Lower leg skin (tissue), 4 donors: ENCODE results near the gene PRDX5. TPM values are rescaled to one million over a fixed set of nuclear protein-coding genes. Genes with fewer than 3 reads are reported as not detected.

Experiments used
- DNase-seq, 2 donors: peaks; one replicate each; pipeline ENCODE4 v3.0.0-alpha.2; 2019; ENCODE audit warnings: low spot score in 2 of 2
- H3K4me3 ChIP-seq: fragments of 200-600 bp; sonication (generic); 2 replicates; pipeline ENCODE4 v1.5.1; 2017; ENCODE audit warnings: mild to moderate bottlenecking, low read depth; ENCODE audit not compliant: poor library complexity, severe bottlenecking
- POLR2A ChIP-seq, 2 donors: fragments of 450-650 bp; IDR thresholded peaks; one replicate each; pipeline ENCODE4 v1.6.1; 2016 to 2017; ENCODE audit warnings: antibody characterized with exemption in 2 of 2, mild to moderate bottlenecking in 1 of 2, moderate library complexity in 1 of 2
- WGBS, 2 donors: methylation state at CpG; one replicate each; pipeline ENCODE4 v1.1.5; 2018; 5-methylcytosine and 5-hydroxymethylcytosine counted together
- intact Hi-C: fragments of 100-400 bp; cut with DNase I; formaldehyde crosslinking; loops from one replicate; pipeline ENCODE4 v1.15.0; 2023; ENCODE audit warnings: low total_unique reads
- total RNA-seq, 4 donors: library from RNA; depleted of rRNA; stranded (reverse); fragments of >200 nt; gene quantifications; one replicate each; pipeline ENCODE4 v1.1.0, GENCODE V29; 2016
- TF ChIP-seq, protein P1 (sequence below), 3 donors: fragments of 450-650 bp; IDR thresholded peaks; one replicate each; pipeline ENCODE4 v1.5.1; 2016; ENCODE audit warnings: antibody characterized with exemption in 3 of 3, mild to moderate bottlenecking in 3 of 3, moderate library complexity in 2 of 3

PRDX5 gene
- total RNA-seq, 4 donors from 2014 or later = 170 to 284 (median 215) TPM

DNA sequence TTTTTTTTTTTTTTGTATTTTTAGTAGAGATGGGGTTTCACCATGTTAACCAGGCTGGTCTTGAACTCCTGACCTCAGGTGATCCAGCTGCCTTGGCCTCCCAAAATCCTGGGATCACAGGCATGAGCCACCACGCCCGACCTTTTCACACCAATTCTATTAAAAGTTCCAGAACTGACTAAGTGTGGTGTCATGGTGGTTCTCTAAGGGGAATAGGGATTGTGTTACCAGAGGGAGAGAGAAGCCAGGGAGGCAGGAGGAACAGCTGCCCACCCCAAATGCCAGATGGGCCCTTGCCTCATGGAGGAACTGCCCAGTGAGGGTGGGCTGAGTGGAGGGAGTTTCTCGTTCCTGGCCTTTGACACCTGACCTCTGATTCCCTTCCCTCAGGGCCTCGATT lies 47.0 kb downstream of the PRDX5 start:
- intact Hi-C loops = no loop called here
- DNase-seq = no peak
- WGBS, 2 donors = 93 to 95% methylated on average over 4 of the region's 4 CpGs
- H3K4me3 ChIP-seq = no peak overlapping the region
- no peak for TF ChIP-seq POLR2A (IDR thresholded peaks at IDR 0.05)
- TF ChIP-seq, protein P1, sequence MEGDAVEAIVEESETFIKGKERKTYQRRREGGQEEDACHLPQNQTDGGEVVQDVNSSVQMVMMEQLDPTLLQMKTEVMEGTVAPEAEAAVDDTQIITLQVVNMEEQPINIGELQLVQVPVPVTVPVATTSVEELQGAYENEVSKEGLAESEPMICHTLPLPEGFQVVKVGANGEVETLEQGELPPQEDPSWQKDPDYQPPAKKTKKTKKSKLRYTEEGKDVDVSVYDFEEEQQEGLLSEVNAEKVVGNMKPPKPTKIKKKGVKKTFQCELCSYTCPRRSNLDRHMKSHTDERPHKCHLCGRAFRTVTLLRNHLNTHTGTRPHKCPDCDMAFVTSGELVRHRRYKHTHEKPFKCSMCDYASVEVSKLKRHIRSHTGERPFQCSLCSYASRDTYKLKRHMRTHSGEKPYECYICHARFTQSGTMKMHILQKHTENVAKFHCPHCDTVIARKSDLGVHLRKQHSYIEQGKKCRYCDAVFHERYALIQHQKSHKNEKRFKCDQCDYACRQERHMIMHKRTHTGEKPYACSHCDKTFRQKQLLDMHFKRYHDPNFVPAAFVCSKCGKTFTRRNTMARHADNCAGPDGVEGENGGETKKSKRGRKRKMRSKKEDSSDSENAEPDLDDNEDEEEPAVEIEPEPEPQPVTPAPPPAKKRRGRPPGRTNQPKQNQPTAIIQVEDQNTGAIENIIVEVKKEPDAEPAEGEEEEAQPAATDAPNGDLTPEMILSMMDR (IDR thresholded peaks at IDR 0.05) = no peak

DNA sequence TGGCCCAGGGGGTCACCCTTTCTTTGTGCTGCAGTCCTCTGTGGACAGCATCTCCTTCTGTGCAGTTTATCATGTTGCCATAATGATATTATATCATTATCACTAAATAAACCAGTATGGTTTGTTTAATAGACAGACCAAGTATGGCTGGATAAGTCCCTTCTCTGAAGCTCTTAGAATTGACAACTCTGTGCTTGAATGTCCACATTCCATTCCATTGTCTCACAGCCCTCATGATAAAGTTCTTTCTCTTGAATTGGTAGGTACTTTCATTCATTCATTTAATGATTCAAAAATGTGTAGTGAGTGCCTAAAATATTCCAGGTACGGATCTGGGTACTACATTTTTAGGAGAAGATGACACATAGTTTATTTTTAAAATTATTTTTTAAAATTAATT lies 48.8 kb downstream of the PRDX5 start:
- intact Hi-C loops = no loop called here
- no peak for DNase-seq
- WGBS, 2 donors = 81 to 83% methylated on average over 1 of the region's 1 CpG
- H3K4me3 ChIP-seq = no peak overlapping the region
- TF ChIP-seq, protein P1 (IDR thresholded peaks at IDR 0.05) = no peak
- no peak for TF ChIP-seq POLR2A (IDR thresholded peaks at IDR 0.05)

DNA sequence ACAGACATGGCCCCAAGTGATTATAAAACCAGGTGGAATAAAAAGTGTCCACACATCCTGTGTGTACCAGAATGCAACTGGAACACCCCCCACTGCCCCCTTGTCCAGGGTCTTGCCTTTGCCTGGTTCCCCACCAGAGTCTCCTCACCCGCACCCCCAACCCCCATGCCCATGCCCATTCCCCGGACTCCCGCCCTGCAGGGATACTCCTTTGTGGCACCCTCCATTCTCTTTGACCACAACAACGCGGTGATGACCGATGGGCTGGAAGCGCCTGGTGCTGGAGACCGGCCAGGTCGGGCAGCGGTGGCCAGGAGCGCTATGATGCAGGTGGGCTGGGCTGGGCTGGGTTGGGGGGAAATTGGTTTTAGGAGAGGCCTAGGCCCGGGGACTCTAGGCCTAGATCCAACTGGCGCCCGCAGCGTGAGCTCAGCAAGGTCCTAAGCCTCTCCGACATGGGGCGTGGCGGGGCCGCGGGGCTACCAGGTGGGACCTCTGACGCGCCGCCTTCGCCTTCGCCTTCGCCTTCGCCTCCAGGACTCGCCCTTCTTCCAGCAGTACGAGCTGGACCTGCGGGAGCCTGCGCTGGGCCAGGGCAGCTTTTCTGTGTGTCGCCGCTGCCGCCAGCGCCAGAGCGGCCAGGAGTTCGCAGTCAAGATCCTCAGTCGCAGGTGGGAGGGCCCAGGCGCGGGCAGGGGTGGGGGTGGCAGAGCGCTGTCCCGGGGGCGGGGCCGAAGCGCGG lies 50.2 kb downstream of the PRDX5 start:
- no peak overlapping the region for H3K4me3 ChIP-seq
- WGBS, 2 donors = 90 to 94% methylated on average over 34 to 35 of the region's 46 CpGs
- no peak for DNase-seq
- intact Hi-C loops = no loop called here
- no peak for TF ChIP-seq POLR2A (IDR thresholded peaks at IDR 0.05)
- TF ChIP-seq, protein P1 (IDR thresholded peaks at IDR 0.05) = no peak

DNA sequence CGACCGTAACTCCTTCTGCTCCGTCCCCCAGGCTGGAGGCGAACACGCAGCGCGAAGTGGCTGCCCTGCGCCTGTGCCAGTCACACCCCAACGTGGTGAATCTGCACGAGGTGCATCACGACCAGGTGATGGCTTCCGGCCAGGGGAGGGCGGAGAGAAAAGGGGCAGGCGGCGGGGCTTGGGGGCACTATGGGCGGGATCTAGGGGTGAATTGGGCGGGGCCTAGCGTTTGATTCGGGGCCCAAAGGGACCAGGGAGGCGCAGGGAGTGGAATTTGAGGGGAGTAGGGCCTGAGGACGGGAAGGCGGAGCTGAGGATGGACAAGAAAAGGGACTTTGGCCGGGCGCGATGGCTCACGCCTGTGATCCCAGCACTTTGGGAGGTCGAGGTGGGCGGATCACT lies 50.8 kb downstream of the PRDX5 start:
- intact Hi-C loops = no loop called here
- TF ChIP-seq, protein P1 (IDR thresholded peaks at IDR 0.05) = no peak
- TF ChIP-seq POLR2A (IDR thresholded peaks at IDR 0.05) = no peak
- H3K4me3 ChIP-seq = no peak overlapping the region
- WGBS, 2 donors = 89 to 90% methylated on average over 27 of the region's 28 CpGs
- DNase-seq = no peak

DNA sequence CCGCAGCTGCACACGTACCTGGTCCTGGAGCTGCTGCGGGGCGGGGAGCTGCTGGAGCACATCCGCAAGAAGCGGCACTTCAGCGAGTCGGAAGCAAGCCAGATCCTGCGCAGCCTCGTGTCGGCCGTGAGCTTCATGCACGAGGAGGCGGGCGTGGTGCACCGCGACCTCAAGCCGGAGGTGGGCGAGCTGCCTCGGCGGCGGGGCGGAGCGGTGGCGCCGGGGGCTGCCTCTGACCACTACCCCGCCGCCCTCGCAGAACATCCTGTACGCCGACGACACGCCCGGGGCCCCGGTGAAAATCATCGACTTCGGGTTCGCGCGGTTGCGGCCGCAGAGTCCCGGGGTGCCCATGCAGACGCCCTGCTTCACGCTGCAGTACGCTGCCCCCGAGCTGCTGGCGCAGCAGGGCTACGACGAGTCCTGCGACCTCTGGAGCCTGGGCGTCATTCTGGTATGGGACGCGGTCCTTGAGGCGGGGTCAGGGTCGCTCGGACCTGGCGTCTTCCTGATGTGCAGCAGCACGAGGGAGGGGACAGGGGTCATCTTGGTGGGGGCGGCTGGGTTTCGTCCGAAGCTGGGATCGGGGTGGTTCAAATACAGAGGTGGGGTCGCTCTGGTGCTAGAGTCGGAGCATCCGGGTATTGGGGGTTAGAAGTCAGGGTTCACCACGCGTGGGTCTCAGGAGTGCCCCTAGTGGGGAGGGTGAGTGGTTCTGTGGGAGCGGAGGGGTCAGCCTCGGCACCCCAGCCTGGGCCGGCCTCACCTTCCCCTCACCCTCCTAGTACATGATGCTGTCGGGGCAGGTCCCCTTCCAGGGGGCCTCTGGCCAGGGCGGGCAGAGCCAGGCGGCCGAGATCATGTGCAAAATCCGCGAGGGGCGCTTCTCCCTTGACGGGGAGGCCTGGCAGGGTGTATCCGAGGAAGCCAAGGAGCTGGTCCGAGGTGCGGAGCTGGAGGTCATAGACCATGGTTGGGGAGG lies 51.8 kb downstream of the PRDX5 start:
- DNase-seq = no peak
- intact Hi-C loops = loop anchor here (10.0 kb wide), 1 partner anchor 275 kb away; no protein-coding TSS in a partner anchor
- 91% methylated on average over 77 to 82 of the region's 82 CpGs for WGBS, 2 donors
- no peak overlapping the region for H3K4me3 ChIP-seq
- TF ChIP-seq, protein P1 (IDR thresholded peaks at IDR 0.05) = no peak
- no peak for TF ChIP-seq POLR2A (IDR thresholded peaks at IDR 0.05)
